ENCODE results near the gene TLE4. TPM values are rescaled to one million over a fixed set of nuclear protein-coding genes. Genes with fewer than 3 reads are reported as not detected.

Gene TLE4
- total RNA-seq, 1 donor from 2014 or later = 12.1 TPM

DNA sequence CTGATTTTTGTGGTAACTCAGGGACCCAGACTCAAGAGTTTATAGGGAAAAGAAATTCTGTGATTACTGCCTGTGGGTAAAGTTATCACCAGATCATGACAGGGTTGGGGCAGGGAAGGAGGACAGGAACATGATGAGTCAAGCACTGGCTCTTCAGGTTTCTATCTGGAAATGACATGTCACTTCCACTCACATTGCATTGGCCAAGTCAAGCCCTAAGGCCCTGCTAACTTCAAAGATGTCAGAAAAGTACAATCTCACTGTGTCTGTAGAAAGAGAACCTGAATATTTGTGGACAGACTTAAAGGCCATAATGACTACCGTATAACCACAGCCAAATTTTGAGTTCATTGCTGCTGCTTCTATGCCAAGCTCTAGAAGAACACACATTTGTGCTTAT lies 187.7 kb downstream of the TLE4 start:
- Mint-ChIP-seq H3K4me1 (no peaks in the 10 kb centered on the region), H3K36me3 (ENCODE audit: low read depth) (no peaks in the 10 kb centered on the region), H3K4me3 (no peak overlapping the region), H3K9me3 (no peaks in the 10 kb centered on the region), H3K27ac (no peak overlapping the region), H3K27me3 (no peaks in the 10 kb centered on the region)
- intact Hi-C loops (cut with micrococcal nuclease) = no loop called here
- no peak for DNase-seq

DNA sequence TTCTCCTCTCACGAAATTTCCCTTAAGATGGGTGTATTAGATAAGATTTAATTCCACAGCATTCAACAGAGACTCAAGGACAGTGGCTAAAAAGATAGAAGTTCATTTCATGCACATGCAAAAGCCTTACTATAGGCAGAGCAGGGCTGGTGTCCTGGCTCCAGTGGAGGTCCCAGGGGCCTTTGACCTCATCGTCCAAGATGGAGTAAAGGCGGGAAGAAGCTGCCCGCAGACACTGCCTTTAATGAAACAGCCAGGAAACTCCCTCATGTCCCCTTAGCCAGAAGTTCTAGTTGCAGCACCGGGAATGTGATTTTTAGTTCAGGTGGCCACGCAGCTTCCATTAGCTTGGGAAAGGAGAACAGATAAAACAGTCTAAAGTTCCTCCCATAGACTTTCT lies 190.3 kb downstream of the TLE4 start:
- H3K9me3 Mint-ChIP-seq = no peaks in the 10 kb centered on the region
- no peaks in the 10 kb centered on the region for H3K4me1 Mint-ChIP-seq
- H3K36me3 Mint-ChIP-seq (ENCODE audit: low read depth) = no peaks in the 10 kb centered on the region
- H3K27me3 Mint-ChIP-seq = no peaks in the 10 kb centered on the region
- no peak overlapping the region for H3K27ac Mint-ChIP-seq
- H3K4me3 Mint-ChIP-seq = no peak overlapping the region
- intact Hi-C loops (cut with micrococcal nuclease) = no loop called here
- no peak for DNase-seq

DNA sequence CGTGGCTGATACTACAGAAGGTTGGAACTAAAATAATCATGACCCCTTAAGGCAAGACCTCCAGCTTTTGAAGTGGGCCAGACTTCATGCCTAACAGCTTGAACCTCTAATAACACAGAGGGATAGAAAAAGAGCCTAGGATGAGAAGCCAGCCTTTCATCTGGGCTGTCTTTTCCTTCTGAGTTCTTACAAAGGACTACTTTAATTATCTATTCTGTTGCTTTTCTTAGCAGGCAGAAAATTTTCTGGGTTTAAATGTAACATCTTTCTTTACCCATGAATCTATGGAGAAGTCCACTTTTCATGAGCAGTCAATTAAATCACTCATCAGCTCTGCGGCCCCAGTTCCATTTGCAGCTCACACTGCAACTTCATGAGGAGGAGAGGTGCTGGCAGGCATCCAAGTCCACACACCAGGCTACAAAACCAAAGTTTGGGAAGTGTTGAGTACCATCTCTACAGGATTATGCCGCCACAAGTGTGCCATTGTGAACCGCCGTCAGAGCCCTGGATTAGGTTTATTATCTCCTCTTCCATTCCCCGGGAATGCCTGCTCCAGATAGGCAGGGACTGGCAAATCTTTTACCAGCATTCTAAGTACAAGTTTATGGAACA lies 192.0 kb downstream of the TLE4 start:
- no peak overlapping the region for H3K27ac Mint-ChIP-seq

DNA sequence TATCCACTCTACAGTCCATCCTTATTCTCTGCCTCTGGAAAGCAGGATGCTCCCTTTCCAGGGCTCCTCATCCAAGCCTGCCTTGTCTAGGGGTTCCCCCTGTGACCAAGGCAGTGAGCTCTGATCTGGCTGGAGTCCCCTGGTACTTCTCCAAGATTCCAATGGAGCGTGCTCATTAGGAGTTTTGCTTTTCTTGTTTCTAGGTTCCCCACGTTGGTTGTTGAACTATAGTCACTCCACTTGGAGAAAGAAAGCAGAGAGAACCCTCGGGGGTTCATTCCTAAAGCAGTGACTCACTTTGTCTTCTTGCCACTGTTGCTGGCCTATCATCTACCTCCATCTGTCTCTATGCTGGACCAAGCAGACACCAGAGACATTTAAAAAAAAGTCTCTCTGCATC lies 192.6 kb downstream of the TLE4 start:
- Mint-ChIP-seq H3K27me3 (no peaks in the 10 kb centered on the region), H3K27ac (no peak overlapping the region)

More for the DNA sequence above, 192.0 kb downstream of the TLE4 start:
- DNase-seq = no peak
- Mint-ChIP-seq H3K9me3 (no peaks in the 10 kb centered on the region), H3K4me3 (no peak overlapping the region), H3K4me1 (no peaks in the 10 kb centered on the region), H3K27me3 (no peaks in the 10 kb centered on the region), H3K36me3 (ENCODE audit: low read depth) (no peaks in the 10 kb centered on the region)
- intact Hi-C loops (cut with micrococcal nuclease) = no loop called here

DNA sequence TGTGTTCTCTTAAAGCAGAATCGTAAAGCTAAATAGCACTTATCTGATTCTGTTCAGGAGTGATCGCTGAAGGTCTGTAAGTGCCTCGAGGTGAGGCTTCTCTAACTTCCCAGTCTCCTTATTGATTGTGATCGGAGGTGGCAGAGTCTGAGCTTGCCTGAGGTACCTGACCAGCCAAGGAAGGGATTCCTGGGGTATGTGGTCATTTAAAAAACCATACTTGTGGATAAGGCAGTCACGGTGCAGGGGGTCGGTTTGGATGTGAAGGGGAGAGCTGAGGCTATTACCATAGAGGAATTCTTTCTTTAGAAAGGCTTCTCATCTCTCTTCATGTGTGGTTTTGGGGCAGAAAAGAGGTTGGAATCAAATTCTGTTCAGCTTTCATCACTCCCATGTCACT lies 193.7 kb downstream of the TLE4 start:
- Mint-ChIP-seq H3K4me1 (no peaks in the 10 kb centered on the region), H3K27ac (no peak overlapping the region), H3K4me3 (no peak overlapping the region), H3K27me3 (no peaks in the 10 kb centered on the region), H3K36me3 (ENCODE audit: low read depth) (no peaks in the 10 kb centered on the region), H3K9me3 (no peaks in the 10 kb centered on the region)
- intact Hi-C loops (cut with micrococcal nuclease) = no loop called here
- no peak for DNase-seq

More for the DNA sequence above, 192.6 kb downstream of the TLE4 start:
- H3K9me3 Mint-ChIP-seq = no peaks in the 10 kb centered on the region
- no peak for DNase-seq
- H3K4me3 Mint-ChIP-seq = no peak overlapping the region
- intact Hi-C loops (cut with micrococcal nuclease) = no loop called here
- H3K4me1 Mint-ChIP-seq = no peaks in the 10 kb centered on the region
- H3K36me3 Mint-ChIP-seq (ENCODE audit: low read depth) = no peaks in the 10 kb centered on the region

DNA sequence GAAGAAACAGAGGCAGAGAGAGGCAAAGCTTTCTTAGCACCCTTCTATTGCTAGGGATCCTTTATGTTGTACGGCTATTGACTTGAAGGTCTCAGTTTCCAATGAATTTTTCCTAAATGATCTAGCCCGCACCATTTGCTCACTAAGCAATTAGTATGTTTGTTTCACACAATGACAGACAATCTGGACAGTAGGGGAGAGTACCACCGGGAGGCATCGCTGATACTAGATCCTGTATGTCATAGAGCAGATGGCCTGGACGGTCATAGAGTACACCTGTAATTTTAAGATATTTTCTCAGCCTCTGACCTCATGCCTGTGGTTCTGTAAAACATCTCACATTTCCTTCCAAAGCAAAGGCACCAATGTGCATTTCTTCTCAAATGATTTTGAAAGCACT lies 194.3 kb downstream of the TLE4 start:
- Mint-ChIP-seq H3K27me3 (no peaks in the 10 kb centered on the region), H3K36me3 (ENCODE audit: low read depth) (no peaks in the 10 kb centered on the region), H3K27ac (no peak overlapping the region), H3K9me3 (no peaks in the 10 kb centered on the region), H3K4me3 (no peak overlapping the region), H3K4me1 (no peaks in the 10 kb centered on the region)
- intact Hi-C loops (cut with micrococcal nuclease) = no loop called here
- DNase-seq = no peak

DNA sequence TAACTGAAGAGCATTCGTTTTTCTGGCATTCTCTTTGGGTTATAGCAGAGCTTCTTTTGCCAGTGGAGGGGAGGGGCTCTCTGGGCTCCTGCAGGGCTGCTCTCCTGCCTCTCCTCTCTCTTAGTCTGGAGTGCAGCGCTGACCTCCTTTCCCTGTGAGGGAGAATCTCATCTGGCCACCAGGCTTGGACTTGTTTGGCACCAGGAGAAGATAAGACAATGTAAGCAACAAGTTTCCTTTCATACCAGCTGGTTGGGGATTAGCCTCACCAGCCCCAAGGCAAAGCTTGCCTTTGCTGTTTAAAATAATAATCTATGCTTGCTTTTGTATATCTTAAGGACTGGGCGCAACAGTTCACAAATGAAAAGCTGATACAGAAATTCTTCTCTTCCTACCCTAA lies 196.4 kb downstream of the TLE4 start:
- H3K4me1 Mint-ChIP-seq = no peaks in the 10 kb centered on the region
- H3K36me3 Mint-ChIP-seq (ENCODE audit: low read depth) = no peaks in the 10 kb centered on the region
- peaks cover 6% of the 10 kb centered on the region for H3K9me3 Mint-ChIP-seq
- H3K27ac Mint-ChIP-seq = no peak overlapping the region
- intact Hi-C loops (cut with micrococcal nuclease) = no loop called here
- H3K27me3 Mint-ChIP-seq = no peaks in the 10 kb centered on the region
- DNase-seq = no peak
- H3K4me3 Mint-ChIP-seq = no peak overlapping the region

DNA sequence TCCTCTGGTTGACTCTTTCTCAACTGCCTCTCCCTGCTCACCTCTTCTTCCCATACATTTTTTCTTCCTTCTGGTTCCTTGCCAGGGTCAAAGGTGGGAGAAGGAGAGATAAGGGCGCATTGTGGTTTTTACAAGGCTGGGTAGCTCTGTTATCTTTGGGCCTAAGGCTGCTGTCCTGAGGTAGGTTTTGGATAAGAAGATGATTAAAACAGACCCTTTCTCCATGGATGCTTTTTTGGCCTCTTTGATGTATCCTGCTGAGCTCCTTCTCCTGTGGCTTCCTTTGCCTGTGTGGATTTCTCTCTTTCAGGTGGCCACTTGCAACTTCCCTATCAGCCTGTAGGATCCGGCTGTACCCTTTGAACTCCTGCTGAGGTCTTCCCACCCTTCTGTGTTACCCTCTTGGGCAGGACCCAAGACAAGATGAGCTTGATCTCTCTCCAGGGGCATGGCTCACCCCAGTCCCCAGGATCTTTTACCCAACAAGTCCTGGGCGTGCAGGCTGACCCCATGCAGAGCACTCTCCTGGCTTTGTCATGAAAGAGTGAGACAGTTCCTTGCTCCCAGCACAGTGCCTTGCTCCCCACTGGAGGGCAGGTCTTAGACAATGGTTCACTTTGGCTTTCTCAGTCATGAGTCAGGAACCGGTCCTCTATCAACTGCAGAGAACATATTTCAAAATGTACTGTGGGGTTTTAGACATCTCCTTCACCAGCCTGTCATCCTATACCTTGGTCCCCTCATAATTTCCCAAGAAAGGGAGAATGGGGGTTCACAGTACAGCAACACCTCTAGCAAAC lies 197.9 kb downstream of the TLE4 start:
- no peak overlapping the region for H3K4me3 Mint-ChIP-seq

DNA sequence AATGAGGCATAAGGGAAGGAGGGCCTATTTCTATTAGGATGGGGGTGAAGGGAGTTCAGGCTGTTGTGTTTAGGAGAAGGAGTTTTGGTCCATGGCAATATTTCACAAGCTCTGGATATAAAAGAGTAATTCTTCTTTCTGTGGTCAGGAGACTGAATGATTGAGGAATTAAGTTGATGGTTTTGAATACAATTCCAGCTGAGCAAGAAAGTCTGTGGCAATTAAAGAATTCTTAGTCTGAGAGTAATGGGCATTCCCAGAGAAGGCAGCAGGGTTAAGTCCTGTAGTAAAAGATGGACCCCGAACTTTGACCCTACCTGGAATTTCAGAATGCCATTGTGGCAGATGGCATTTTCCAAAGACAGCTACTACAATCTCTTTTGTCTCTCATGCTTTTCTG lies 202.6 kb downstream of the TLE4 start:
- Mint-ChIP-seq H3K36me3 (ENCODE audit: low read depth) (no peaks in the 10 kb centered on the region), H3K4me3 (no peak overlapping the region), H3K27me3 (no peaks in the 10 kb centered on the region), H3K4me1 (no peaks in the 10 kb centered on the region), H3K9me3 (peaks cover 6% of the 10 kb centered on the region), H3K27ac (no peak overlapping the region)
- no peak for DNase-seq
- intact Hi-C loops (cut with micrococcal nuclease) = no loop called here

More for the DNA sequence above, 197.9 kb downstream of the TLE4 start:
- no peak overlapping the region for H3K27ac Mint-ChIP-seq
- no peaks in the 10 kb centered on the region for H3K36me3 Mint-ChIP-seq (ENCODE audit: low read depth)
- H3K4me1 Mint-ChIP-seq = no peaks in the 10 kb centered on the region
- H3K9me3 Mint-ChIP-seq = peaks cover 6% of the 10 kb centered on the region
- H3K27me3 Mint-ChIP-seq = no peaks in the 10 kb centered on the region
- intact Hi-C loops (cut with micrococcal nuclease) = no loop called here
- DNase-seq = no peak

Measured in activated CD4-positive, alpha-beta T cell treated with anti-CD3 and anti-CD28 coated beads, Interleukin-2, amount 10 ng/mL, durations not matched to agents 24 days and 14 days (primary cell).